Heart left ventricle (tissue), 16 donors: ENCODE results near the gene SNRNP48. TPM values are rescaled to one million over a fixed set of nuclear protein-coding genes. Genes with fewer than 3 reads are reported as not detected.
A peak's percentile ranks its signal among the peaks of the same experiment; 100 is the strongest.

Experiments
- ATAC-seq, 4 donors: fragments of 200-7000 bp; cut with Tn5 transposase; one replicate each; pipeline ENCODE4 v1.9.1; 2020 to 2022; ENCODE audit warnings: moderate library complexity in 4 of 4, mild to moderate bottlenecking in 3 of 4, moderate number of reproducible peaks in 1 of 4
- DNase-seq, 5 donors: peaks; one replicate each; pipeline ENCODE4 v3.0.0-alpha.2; 2020
- H3K27ac ChIP-seq, 12 donors: fragments of 200-600 bp; sonication (generic) in 4 of 12; one replicate each; pipeline versions ENCODE4 v1.5.0 to v1.8.0; 2016 to 2022; ENCODE audit warnings: mild to moderate bottlenecking in 2 of 12
- H3K27me3 ChIP-seq, 9 donors: fragments of 200-600 bp; sonication (generic) in 2 of 9; one replicate each; pipeline versions ENCODE4 v1.5.1 to v1.8.0; 2016 to 2022; ENCODE audit warnings: mild to moderate bottlenecking in 3 of 9
- H3K36me3 ChIP-seq, 9 donors: fragments of 200-600 bp; sonication (generic) in 2 of 9; one replicate each; pipeline versions ENCODE4 v1.5.0 to v1.8.0; 2018 to 2022; ENCODE audit warnings: mild to moderate bottlenecking in 2 of 9
- H3K4me1 ChIP-seq, 12 donors: fragments of 200-600 bp; sonication (generic) in 4 of 12; one replicate each; pipeline versions ENCODE4 v1.5.0 to v1.8.0; 2016 to 2022; ENCODE audit warnings: mild to moderate bottlenecking in 3 of 12
- H3K4me3 ChIP-seq, 12 donors: fragments of 200-600 bp; sonication (generic) in 4 of 12; one replicate each; pipeline versions ENCODE4 v1.5.0 to v1.8.0; 2017 to 2022; ENCODE audit warnings: mild to moderate bottlenecking in 9 of 12, moderate library complexity in 4 of 12
- H3K9me3 ChIP-seq, 12 donors: fragments of 200-600 bp; sonication (generic) in 4 of 12; one replicate each; pipeline versions ENCODE4 v1.5.0 to v1.8.0; 2016 to 2022; ENCODE audit warnings: mild to moderate bottlenecking in 1 of 12
- POLR2A ChIP-seq, 2 donors: fragments of 450-650 bp; IDR thresholded peaks; one replicate each; pipeline ENCODE4 v1.6.1; 2017; ENCODE audit warnings: antibody characterized with exemption in 2 of 2, mild to moderate bottlenecking in 2 of 2, moderate library complexity in 2 of 2
- WGBS, 4 donors: extraction: QIAGEN DNeasy Blood & Tissue Kit in 2 of 4; methylation state at CpG; one replicate each; pipeline versions ENCODE4 v1.1.5 to v1.1.7; 2013 to 2018; 5-methylcytosine and 5-hydroxymethylcytosine counted together
- intact Hi-C, 10 donors: fragments of 100-400 bp; cut with DNase I; formaldehyde crosslinking; loops; one replicate each; pipeline versions ENCODE4 v1.11.1 to v1.14.2; 2022
- polyA plus RNA-seq, 2 donors: library from polyadenylated mRNA; stranded (reverse); fragments of 200-250 nt; gene quantifications; one replicate each; pipeline ENCODE4 v1.2.3, GENCODE V29; 2013
- total RNA-seq, 9 donors: library from RNA; depleted of rRNA in 2 of 9; stranded (reverse); fragments of >200 nt in 2 of 9; fragmentation: NEBNext Ultra II Directional in 3 of 9; extraction: Animal tissue kit (Norgen Biotek cat#: 25700) in 3 of 9; gene quantifications; one replicate each; pipeline versions ENCODE4 v1.1.0 to v1.2.4, GENCODE V29; 2016 to 2023
- TF ChIP-seq, protein P1 (sequence below), 12 donors: fragments of 200-600 bp; sonication (generic) in 4 of 12; IDR thresholded peaks; one replicate each; pipeline versions ENCODE4 v1.5.0 to v1.8.0; 2018 to 2022; ENCODE audit warnings: antibody characterized with exemption in 12 of 12, mild to moderate bottlenecking in 5 of 12
- donor health status: ischemic (EF 13 %, LVEDD 7.1; RV severe dilation, severe dysfunction).
- donor health status: healthy with polysubstance abuse.
- donor health status: DM: no; HTN: yes; CAD: no.
- donor health status: DM: no; HTN: no; CAD: no.
- donor health status: ischemic (EF 25% LVEDD 6.9; RV normal size, moderate dysfunction).
- donor health status: ischemic (EF 25% LVEDD 5.7; RV mildly dilated, moderate dysfunction).
- donor health status: healthy.
- donor health status: DM: yes; HTN: yes; CAD: no.
- donor health status: ischemic (EF 35%, LVEDD 5.7; RV mildly dilated, moderate dysfunction).
- donor health status: nonischemic (EF 11% LVEDD 7.7; RV severe dilation, severe dysfunction).
- donor health status: DM: yes; HTN: yes; CAD: no.
- donor health status: PGD.
- donor health status: ischemic (EF 29% LVEDD 5.4; RV normal size, mild dysfunction).
- donor health status: nonischemic (EF 23%, LVEDD 6.1; RV moderate dilation, normal function).

The SNRNP48 gene
- total and polyA plus RNA-seq, 11 donors: 8.2 to 25.8 (median 13.3) TPM

GRCh38 chr6:7543789-7544424 is 46.1 kb upstream of the SNRNP48 start:
- DNase-seq (no peak), ATAC-seq (peak in 1 of 4 donors; percentile 13)
- H3K27me3 ChIP-seq: peaks cover 0 to 92% (median 34%) of the 10 kb centered on the region in 9 donors
- TF ChIP-seq POLR2A (IDR thresholded peaks at IDR 0.05): no peak
- TF ChIP-seq, protein P1, sequence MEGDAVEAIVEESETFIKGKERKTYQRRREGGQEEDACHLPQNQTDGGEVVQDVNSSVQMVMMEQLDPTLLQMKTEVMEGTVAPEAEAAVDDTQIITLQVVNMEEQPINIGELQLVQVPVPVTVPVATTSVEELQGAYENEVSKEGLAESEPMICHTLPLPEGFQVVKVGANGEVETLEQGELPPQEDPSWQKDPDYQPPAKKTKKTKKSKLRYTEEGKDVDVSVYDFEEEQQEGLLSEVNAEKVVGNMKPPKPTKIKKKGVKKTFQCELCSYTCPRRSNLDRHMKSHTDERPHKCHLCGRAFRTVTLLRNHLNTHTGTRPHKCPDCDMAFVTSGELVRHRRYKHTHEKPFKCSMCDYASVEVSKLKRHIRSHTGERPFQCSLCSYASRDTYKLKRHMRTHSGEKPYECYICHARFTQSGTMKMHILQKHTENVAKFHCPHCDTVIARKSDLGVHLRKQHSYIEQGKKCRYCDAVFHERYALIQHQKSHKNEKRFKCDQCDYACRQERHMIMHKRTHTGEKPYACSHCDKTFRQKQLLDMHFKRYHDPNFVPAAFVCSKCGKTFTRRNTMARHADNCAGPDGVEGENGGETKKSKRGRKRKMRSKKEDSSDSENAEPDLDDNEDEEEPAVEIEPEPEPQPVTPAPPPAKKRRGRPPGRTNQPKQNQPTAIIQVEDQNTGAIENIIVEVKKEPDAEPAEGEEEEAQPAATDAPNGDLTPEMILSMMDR (IDR thresholded peaks at IDR 0.05): no peak
- no peaks in the 10 kb centered on the region for H3K36me3 ChIP-seq
- 27 to 40% (median 35%) methylated on average over 13 of the region's 13 CpGs for WGBS, 4 donors
- H3K27ac ChIP-seq: peak overlapping the region; percentile 17 to 97 (median 91)
- H3K9me3 ChIP-seq: no peaks in the 10 kb centered on the region
- intact Hi-C loops: loop anchor here in 7 of 10 donors (2.0 to 5.0 kb wide), 4 partner anchors 48 to 119 kb away; partner anchors contain the start of gene SNRNP48 (in 1 of the 7)
- peak overlapping the region; percentile 9 to 83 (median 70) for H3K4me3 ChIP-seq
- peaks cover 0 to 28% (median 5%) of the 10 kb centered on the region in 12 donors for H3K4me1 ChIP-seq

- DNase-seq (no peak), ATAC-seq (no peak)
- peak overlapping the region in 9 of 12 donors; percentile 65 to 82 (median 69) for H3K4me3 ChIP-seq
- peak overlapping the region in 10 of 12 donors; percentile 17 to 97 (median 94) for H3K27ac ChIP-seq
- no peaks in the 10 kb centered on the region for H3K36me3 ChIP-seq
- H3K27me3 ChIP-seq: peaks cover 0 to 86% (median 30%) of the 10 kb centered on the region in 9 donors
- WGBS, 4 donors: 51 to 62% (median 57%) methylated on average over 3 of the region's 3 CpGs
- H3K9me3 ChIP-seq: no peaks in the 10 kb centered on the region
- TF ChIP-seq, protein P1 (IDR thresholded peaks at IDR 0.05): no peak
- no peak for TF ChIP-seq POLR2A (IDR thresholded peaks at IDR 0.05)
- peaks cover 0 to 29% (median 5%) of the 10 kb centered on the region in 12 donors for H3K4me1 ChIP-seq
- intact Hi-C loops: loop anchor here in 5 of 10 donors (5.0 kb wide), 3 partner anchors 48 to 117 kb away; partner anchors contain the start of gene SNRNP48 (in 1 of the 5)
Measured at GRCh38 chr6:7544597-7544996, 45.4 kb upstream of the SNRNP48 start.

DNA sequence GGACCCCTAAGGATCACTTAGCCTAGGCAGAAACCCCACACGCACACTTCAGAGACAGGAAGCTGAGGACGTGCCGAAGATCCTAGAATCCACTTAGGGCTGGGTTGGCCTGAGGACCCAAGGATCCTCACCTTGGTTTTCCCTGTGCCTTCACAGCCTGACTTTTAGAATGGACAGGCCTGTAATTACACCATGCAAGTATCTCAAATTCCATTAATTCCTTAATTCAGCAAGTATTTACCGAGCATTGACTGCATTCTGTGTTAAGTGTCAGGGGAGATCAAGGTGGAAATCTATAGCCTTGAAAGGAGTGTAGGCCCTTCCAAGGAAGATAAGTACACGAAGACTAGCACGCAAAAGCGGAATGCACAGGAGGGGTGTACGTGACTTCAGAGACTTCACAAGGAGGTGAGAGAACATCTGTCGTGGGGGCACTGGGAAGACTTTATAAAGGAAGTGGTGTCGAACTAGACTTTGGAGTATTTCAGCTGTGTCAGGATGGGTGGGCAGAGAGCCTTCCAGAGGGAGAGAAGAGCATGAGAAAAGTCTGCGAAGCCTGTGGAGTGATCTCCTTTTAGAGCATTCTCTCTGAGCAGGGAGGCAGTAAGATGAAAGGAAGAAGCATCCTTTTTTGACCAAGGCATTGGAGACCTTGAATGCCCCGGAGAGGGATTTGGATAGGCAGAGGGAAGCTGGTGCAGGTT is 44.5 kb upstream of the SNRNP48 start:
- no peaks in the 10 kb centered on the region for H3K9me3 ChIP-seq
- intact Hi-C loops: no loop called here
- peak overlapping the region in 6 of 12 donors; percentile 3 to 69 (median 10) for H3K4me3 ChIP-seq
- H3K27ac ChIP-seq: peak overlapping the region in 11 of 12 donors; percentile 7 to 97 (median 90)
- no peak for DNase-seq
- ATAC-seq: no peak
- H3K27me3 ChIP-seq: peaks cover 0 to 82% (median 27%) of the 10 kb centered on the region in 9 donors
- H3K36me3 ChIP-seq: no peaks in the 10 kb centered on the region
- peaks cover 0 to 30% (median 5%) of the 10 kb centered on the region in 12 donors for H3K4me1 ChIP-seq
- no peak for TF ChIP-seq POLR2A (IDR thresholded peaks at IDR 0.05)
- TF ChIP-seq, protein P1 (IDR thresholded peaks at IDR 0.05): no peak
- 53 to 60% (median 58%) methylated on average over 12 of the region's 12 CpGs for WGBS, 4 donors

DNA sequence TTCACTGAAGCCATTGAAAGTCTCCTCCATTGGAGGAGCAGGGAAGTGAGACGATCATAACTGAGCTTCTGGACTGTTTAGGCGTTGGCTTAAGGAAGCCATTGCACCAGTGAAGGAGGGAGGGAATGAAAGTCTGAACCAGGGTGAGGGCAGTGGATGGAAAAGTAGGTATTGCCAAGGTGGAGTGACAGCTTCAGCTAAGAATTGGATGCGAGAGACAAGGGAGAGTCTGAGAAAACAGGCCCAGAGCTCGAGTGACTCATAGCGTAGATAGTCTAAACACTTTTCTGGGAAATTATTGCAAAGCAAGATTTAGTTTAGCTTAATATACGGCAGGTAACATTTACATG is 44.0 kb upstream of the SNRNP48 start:
- H3K27me3 ChIP-seq: peaks cover 2 to 81% (median 27%) of the 10 kb centered on the region in 9 donors
- no peak for TF ChIP-seq POLR2A (IDR thresholded peaks at IDR 0.05)
- TF ChIP-seq, protein P1 (IDR thresholded peaks at IDR 0.05): no peak
- H3K27ac ChIP-seq: peak overlapping the region in 11 of 12 donors; percentile 7 to 97 (median 90)
- peak overlapping the region in 2 of 12 donors; percentile 3 to 5 for H3K4me3 ChIP-seq
- H3K9me3 ChIP-seq: no peaks in the 10 kb centered on the region
- DNase-seq: no peak
- ATAC-seq: no peak
- no peaks in the 10 kb centered on the region for H3K36me3 ChIP-seq
- WGBS, 4 donors: 64 to 72% (median 67%) methylated on average over 6 of the region's 6 CpGs
- intact Hi-C loops: no loop called here
- H3K4me1 ChIP-seq: peaks cover 0 to 30% (median 4%) of the 10 kb centered on the region in 12 donors
